Inferior parietal cortex (tissue), 1 donor: ENCODE data around the gene MR1.
A peak's percentile ranks its signal among the peaks of the same experiment; 100 is the strongest.

Experiments
- DNase-seq: peaks from one replicate; pipeline ENCODE4 v3.0.0-alpha.2; 2016; ENCODE audit errors: extremely low spot score

MR1 gene

GRCh38 chr1:181033799-181034451 lies at the start of gene MR1:
TSS of gene MR1 (plus strand) at chr1:181033983. CDS start at chr1:181034008, 25 bp downstream.
- DNase-seq: peak; percentile 92

- DNase-seq: no peak
Measured at GRCh38 chr1:180988253-180988752, 45.5 kb upstream of the MR1 start.

GRCh38 chr1:180994262-180994661 lies 39.5 kb upstream of the MR1 start:
- no peak for DNase-seq

GRCh38 chr1:180997843-180998504 lies 35.8 kb upstream of the MR1 start:
- no peak for DNase-seq

GRCh38 chr1:181001091-181001780 lies 32.5 kb upstream of the MR1 start:
- DNase-seq: no peak

- DNase-seq: no peak
Measured at GRCh38 chr1:181002582-181003172, 31.1 kb upstream of the MR1 start.

GRCh38 chr1:181010789-181011188 lies 23.0 kb upstream of the MR1 start:
- DNase-seq: no peak

GRCh38 chr1:181011301-181012202 lies 22.2 kb upstream of the MR1 start:
- DNase-seq: no peak

GRCh38 chr1:181012203-181012745 lies 21.5 kb upstream of the MR1 start:
- no peak for DNase-seq

GRCh38 chr1:181013144-181013543 lies 20.6 kb upstream of the MR1 start:
- DNase-seq: no peak

GRCh38 chr1:181014477-181015250 lies 19.1 kb upstream of the MR1 start:
- DNase-seq: no peak

- no peak for DNase-seq
Measured at GRCh38 chr1:181015251-181015615, 18.6 kb upstream of the MR1 start.

GRCh38 chr1:181016563-181016962 lies 17.2 kb upstream of the MR1 start:
- DNase-seq: no peak

GRCh38 chr1:181018901-181019681 lies 14.7 kb upstream of the MR1 start:
- no peak for DNase-seq

GRCh38 chr1:181021159-181021558 lies 12.6 kb upstream of the MR1 start:
- no peak for DNase-seq

GRCh38 chr1:181021811-181022434 lies 11.9 kb upstream of the MR1 start:
- peak; percentile 50 for DNase-seq

- no peak for DNase-seq
Measured at GRCh38 chr1:181023265-181024057, 10.3 kb upstream of the MR1 start.

GRCh38 chr1:181028196-181028595 lies 5.6 kb upstream of the MR1 start:
- no peak for DNase-seq
